HG03442 (cell line): ENCODE results near the gene CR1.
"Not testable (repeated sequence)": the region's sequence is repeated elsewhere in the genome, so short reads cannot be mapped to it uniquely, and the experiment has no call there.

ENCODE experiments used
- ATAC-seq: cut with Tn5 transposase; IDR thresholded peaks from one replicate; pipeline ENCODE4 v1.9.1; 2021; ENCODE audit warnings: mild to moderate bottlenecking, moderate library complexity; ENCODE audit not compliant: unreplicated experiment

CR1 gene

GRCh38 chr1:207638487-207639145 is 142.7 kb downstream of the CR1 start:
- ATAC-seq = not testable (repeated sequence)

- not testable (repeated sequence) for ATAC-seq
Measured at GRCh38 chr1:207639362-207639761, 143.4 kb downstream of the CR1 start.

- ATAC-seq = peak; percentile 7
Measured at GRCh38 chr1:207644166-207644851, 148.4 kb downstream of the CR1 start.

- ATAC-seq = peak; percentile 80
Measured at GRCh38 chr1:207644852-207645634, 149.1 kb downstream of the CR1 start, which contains the start of gene CR1L. TSS of gene CR1L (plus strand) at chr1:207645133. CDS start at chr1:207645234, 101 bp downstream.

GRCh38 chr1:207645635-207646081 is 149.7 kb downstream of the CR1 start:
- no peak for ATAC-seq

DNA sequence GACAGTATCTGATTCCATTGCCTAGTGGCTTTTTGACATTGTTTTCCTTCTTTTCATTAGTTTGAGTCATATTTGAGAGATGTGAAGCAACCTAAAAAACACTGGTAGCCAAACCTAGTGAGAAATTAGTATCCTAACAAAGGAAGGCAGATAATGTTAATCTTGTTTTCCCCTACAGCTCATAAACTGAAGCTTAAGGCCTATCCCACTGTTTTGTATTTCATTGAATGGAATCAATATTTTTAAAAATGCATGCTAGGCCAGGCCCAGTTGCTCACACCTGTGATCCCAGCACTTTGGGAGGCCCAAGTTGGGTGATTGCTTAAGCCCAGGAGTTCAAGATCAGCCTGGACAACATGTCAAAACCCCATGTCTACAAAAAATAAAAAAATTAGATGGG is 150.2 kb downstream of the CR1 start:
- ATAC-seq = no peak

DNA sequence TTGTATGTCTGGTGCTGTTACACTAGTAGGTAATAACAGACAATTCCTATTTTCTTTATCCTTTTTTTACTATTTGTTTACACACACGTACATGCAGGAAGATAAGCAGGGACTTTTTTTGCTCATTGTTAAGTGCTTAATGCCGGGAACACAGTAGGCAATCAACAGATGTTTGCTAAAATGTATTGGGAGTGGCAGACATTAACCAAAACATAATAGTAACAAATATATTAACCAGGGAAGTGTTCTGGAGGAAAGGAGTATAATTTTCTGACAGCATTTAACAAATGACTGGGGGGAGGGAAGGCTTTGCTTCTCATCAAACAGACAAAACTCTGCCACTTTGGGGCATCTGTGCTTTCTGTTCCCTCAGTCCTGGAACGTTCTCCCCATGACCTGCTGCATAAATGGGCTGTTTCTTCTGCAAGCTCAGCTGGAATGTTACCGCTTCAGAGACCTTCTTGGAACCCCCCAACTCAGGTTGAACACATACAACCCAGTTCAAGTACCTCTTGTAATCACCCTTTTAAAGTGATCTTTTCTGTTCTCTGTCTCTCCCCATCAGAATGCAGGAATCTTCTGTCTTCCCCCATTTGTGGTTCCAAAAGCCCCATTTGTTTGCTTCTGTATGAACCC is 151.1 kb downstream of the CR1 start:
- ATAC-seq = no peak

DNA sequence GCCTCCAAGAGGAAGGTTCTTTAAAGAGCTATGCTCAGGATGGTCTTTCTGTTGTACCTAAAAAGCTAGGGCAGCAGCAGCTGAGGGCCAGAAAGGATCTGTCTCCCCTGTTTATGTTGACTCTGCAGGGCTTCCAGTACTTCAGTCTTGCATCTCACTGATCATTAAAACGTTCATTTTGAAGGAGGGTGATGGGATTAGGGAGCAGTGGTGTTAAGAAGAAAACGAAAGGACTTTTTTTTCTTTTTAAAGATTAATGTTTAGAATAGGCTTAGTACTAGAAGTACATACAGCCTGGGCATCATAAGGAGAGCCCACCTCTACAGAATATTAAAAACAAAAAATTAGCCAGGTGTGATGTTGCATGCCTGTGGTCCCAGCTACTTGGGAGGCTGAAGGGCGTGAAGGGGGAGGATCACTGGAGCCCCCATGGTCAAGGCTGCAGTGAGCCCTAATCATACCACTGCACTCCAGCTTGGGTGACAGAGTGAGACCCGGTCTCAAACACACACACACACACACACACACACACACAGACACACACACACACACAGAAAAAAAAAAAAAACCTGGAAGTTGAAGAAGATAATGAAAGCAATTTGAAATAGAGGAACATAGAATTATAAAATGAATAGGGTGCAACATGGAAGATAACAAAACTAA is 151.8 kb downstream of the CR1 start:
- no peak for ATAC-seq

DNA sequence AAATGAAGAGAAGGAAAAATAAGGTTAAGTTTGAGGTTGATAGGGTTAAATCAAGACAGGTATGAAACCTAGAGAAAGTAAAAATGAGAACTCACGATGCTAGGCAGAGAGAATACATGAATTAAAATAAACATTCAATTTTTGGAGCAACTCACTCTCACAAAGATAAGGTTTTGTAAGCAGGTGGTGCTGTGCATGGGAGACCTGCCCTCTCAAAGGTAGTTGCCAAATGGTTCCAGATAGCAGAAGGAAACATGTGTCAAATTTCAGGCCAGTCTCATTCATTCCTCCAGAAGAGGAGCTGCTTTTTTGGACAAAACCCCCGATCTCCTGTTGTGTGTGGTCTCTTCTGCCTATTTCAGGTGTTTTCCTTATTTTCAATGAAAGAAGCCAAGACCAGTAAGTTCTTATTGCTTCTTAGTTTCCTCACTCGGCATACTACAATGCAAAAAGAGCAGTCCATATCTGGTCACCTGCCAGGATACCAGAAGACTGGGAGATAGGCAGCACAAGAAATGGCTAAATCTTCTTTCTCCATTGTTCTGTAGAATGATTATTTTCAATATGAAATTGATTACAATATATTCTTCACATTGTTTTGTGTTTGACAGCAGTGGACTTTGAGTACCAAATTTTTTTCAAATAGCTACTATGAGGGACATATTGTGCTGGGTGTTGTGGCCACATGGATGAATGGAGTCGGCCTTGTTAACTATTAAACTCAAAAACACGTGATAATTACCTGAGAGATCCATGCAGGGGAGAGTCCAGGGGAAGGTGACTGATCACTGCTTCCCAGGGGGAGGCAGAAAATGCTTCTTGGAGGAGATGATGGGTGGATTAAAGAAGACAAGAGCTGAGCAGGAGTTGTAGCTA is 152.6 kb downstream of the CR1 start:
- no peak for ATAC-seq

DNA sequence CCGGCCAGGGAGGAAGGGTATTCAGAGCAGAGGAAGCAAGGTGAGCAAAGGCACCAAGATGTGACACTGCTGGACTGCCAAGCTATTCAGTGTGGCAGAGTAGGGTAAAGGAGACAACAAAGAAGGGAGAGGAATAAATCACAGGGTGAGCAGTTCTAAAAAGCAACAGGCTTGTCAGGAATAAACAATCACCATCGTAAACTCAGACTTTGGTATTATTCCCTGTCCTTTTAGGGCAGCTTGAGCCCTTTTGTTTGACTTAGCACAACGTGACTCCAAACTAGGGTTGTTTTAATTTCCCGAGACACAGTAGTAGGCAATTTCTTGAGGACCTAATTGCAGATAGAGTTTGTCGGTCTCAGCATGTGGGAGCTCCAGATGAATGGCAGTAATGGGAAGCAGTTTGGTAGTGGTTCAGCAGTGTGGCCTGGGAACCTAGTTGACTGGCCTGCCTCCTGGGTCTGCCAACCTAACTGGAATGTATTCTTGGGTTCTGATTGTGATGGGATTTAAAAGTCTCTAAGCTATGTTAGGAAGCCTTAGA is 153.3 kb downstream of the CR1 start:
- ATAC-seq = no peak

GRCh38 chr1:207649865-207650580 is 154.1 kb downstream of the CR1 start:
- no peak for ATAC-seq

DNA sequence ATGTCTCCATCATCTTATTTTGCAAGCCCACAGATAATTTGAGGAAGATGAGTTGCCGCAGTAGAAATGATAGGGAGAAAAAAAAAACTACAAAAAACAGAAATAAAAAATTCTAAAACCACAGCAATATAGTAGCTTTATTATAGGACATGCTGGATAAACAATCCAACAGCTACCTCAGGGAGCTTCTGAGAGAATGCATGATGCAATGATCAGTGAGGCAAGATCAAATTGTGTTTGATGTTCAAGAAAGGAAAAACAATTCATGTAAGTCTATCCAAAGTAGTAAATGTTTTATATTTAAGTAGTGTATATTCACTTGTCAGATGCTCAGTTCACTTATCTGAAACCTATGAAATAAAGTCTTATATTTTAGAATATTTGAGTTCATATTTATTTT is 155.6 kb downstream of the CR1 start:
- ATAC-seq = no peak

DNA sequence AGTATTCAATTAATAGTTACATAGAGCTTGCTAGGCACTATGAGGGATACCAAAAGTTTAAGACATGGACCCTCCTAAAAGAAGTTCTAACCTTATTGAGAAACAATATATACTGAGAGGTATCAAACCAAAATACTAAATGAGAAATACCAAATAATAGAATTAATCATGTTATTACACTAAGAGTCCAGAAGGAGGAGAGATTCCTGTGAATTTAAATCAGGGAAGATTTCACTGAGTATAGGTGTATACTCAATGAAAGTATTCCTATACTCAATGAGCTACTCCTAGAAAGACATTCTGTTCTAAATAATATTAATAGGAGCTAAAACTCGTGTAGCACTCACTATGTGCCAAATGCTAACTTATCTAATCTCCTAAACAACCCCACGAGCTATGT is 158.4 kb downstream of the CR1 start:
- ATAC-seq = no peak

GRCh38 chr1:207658408-207658807 is 162.5 kb downstream of the CR1 start:
- no peak for ATAC-seq

DNA sequence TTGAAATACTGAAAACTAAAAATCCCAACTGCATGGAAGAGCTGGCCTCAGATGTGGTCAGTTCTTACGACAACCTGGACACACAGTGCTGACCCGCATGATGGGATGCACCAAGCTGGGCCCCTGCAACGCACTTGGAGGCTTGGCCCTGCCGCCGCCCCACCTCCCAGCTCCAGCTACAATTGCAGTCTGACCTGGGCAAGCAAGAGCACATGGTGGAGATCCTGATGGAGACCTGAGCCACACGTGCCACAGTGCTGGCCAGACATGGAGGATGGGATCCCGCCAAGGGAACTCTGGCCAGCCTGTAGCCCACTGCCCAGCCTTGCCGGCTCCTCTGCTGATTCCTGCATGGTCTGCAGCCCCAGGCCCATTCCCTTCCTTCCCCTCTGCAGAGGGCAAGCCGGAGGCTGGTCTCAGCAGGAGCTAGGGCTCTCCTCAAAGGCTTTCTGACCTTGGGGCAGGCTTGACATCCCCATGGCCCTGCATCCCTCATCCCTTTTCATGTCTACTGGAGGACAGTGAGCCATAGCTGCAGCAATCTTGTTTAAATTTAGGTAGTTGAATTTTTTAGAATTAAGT is 163.0 kb downstream of the CR1 start:
- no peak for ATAC-seq

DNA sequence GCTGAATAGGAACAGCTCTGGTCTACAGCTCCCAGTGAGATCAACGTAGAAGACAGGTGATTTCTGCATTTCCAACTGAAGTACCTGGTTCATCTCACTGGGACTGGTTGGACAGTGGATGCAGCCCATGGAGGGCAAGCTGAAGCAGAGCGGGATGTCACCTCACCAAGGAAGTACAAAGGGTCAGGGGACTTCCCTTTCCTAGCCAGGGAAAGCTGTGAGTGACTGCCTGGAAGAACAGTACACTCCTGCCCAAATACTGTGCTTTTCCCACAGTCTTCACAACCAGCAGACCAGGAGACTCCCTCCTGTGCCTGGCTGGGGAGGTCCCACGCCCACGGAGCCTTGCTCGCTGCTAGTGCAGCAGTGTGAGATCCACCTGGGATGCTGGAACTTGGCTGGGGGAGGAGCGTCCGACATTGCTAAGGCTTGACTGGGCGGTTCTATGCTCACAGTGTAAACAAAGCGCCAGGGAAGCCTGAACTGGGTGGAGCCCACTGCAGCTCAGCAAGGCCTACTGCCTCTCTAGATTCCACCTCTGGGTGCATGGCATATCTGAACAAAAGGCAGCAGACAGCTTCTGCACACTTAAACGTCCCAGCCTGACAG is 163.7 kb downstream of the CR1 start:
- ATAC-seq = no peak

- ATAC-seq = not testable (repeated sequence)
Measured at GRCh38 chr1:207661420-207661819, 165.5 kb downstream of the CR1 start.

DNA sequence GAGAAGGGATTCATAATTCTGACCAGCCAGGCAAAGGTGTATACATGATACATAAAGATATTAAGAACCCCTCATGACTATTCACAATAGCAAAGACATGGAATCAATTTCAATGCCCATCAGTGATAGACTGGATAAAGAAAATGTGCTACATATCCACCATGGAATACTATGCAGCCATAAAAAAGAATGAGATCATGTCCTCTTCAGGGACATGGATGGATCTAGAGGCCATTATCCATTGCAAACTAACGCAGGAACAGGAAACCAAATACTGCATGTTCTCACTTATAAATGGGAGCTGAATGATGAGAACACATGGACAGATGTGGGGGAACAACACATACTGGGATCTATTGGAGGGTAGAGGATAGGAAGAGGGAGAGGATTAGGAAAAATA is 170.4 kb downstream of the CR1 start:
- no peak for ATAC-seq
